Neural progenitor cell (in vitro differentiated cells): ENCODE results near the gene DYSF. TPM values are rescaled to one million over a fixed set of nuclear protein-coding genes. Genes with fewer than 3 reads are reported as not detected.

Experiments
- DNase-seq: peaks from one replicate; pipeline ENCODE4 v3.0.0-alpha.2; 2016; ENCODE audit warnings: low spot score
- H2AFZ ChIP-seq: fragments of 200-600 bp; sonication (generic); replicated peaks from 2 replicates; pipeline ENCODE4 v1.6.1; 2016; ENCODE audit warnings: antibody characterized with exemption
- H3F3A ChIP-seq: fragments of 200-600 bp; sonication (generic); 2 replicates; pipeline ENCODE4 v1.6.1; 2016; ENCODE audit warnings: antibody characterized with exemption, low read depth
- H3K27ac ChIP-seq: fragments of 200-600 bp; sonication (generic); 2 replicates; pipeline ENCODE4 v1.5.1; 2016; ENCODE audit warnings: mild to moderate bottlenecking
- H3K27me3 ChIP-seq: fragments of 200-600 bp; sonication (generic); 2 replicates; pipeline ENCODE4 v1.6.1; 2016; ENCODE audit warnings: mild to moderate bottlenecking, moderate library complexity
- H3K36me3 ChIP-seq: fragments of 200-600 bp; sonication (generic); 2 replicates; pipeline ENCODE4 v1.5.1; 2016
- H3K4me1 ChIP-seq: fragments of 200-600 bp; sonication (generic); 2 replicates; pipeline ENCODE4 v1.6.1; 2016; ENCODE audit warnings: mixed run types
- H3K4me2 ChIP-seq: fragments of 200-600 bp; sonication (generic); 2 replicates; pipeline ENCODE4 v1.6.1; 2016
- H3K4me3 ChIP-seq: fragments of 200-600 bp; sonication (generic); 2 replicates; pipeline ENCODE4 v1.5.1; 2016
- H3K79me2 ChIP-seq: fragments of 200-600 bp; sonication (generic); 2 replicates; pipeline ENCODE4 v1.6.1; 2016; ENCODE audit warnings: low read depth
- H3K9ac ChIP-seq: fragments of 200-600 bp; sonication (generic); 2 replicates; pipeline ENCODE4 v1.6.1; 2016
- H3K9me3 ChIP-seq: fragments of 200-600 bp; sonication (generic); 2 replicates; pipeline ENCODE4 v1.5.1; 2016; ENCODE audit warnings: low read depth
- H4K20me1 ChIP-seq: fragments of 200-600 bp; sonication (generic); 2 replicates; pipeline ENCODE4 v1.6.1; 2016; ENCODE audit warnings: low read depth
- H3K27ac Mint-ChIP-seq: 3 replicates; pipeline ENCODE4 v1.8.0; 2021; ENCODE audit warnings: mixed read lengths
- H3K27me3 Mint-ChIP-seq: 2 replicates; pipeline ENCODE4 v1.8.0; 2022; ENCODE audit warnings: low read depth, mild to moderate bottlenecking, inconsistent platforms, moderate library complexity, mixed read lengths; ENCODE audit not compliant: insufficient read depth
- H3K36me3 Mint-ChIP-seq: 3 replicates; pipeline ENCODE4 v1.8.0; 2021; ENCODE audit warnings: mixed read lengths
- H3K4me1 Mint-ChIP-seq: 3 replicates; pipeline ENCODE4 v1.8.0; 2021; ENCODE audit warnings: mixed read lengths
- H3K4me3 Mint-ChIP-seq: 3 replicates; pipeline ENCODE4 v1.8.0; 2021; ENCODE audit warnings: mild to moderate bottlenecking, moderate library complexity, mixed read lengths
- H3K9me3 Mint-ChIP-seq: 3 replicates; pipeline ENCODE4 v1.8.0; 2020; ENCODE audit warnings: mixed read lengths
- CTCF ChIP-seq: fragments of 200-600 bp; sonication (generic); IDR thresholded peaks from 2 replicates; pipeline ENCODE4 v1.5.1; 2017; ENCODE audit warnings: antibody characterized with exemption, mild to moderate bottlenecking
- EZH2 ChIP-seq: fragments of 200-600 bp; sonication (generic); IDR thresholded peaks from 2 replicates; pipeline ENCODE4 v1.6.1; 2017; ENCODE audit warnings: antibody characterized with exemption, mild to moderate bottlenecking, moderate library complexity
- EZH2phosphoT487 ChIP-seq: fragments of 200-600 bp; sonication (generic); IDR thresholded peaks from 2 replicates; pipeline ENCODE4 v1.6.1; 2017; ENCODE audit warnings: antibody characterized with exemption
- total RNA-seq: library from RNA; depleted of rRNA; stranded (reverse); fragments of >200 nt; gene quantifications from 2 replicates; pipeline ENCODE4 v1.2.3, GENCODE V29; 2015; ENCODE audit warnings: low replicate concordance

DYSF gene
- total RNA-seq, 1 donor from 2014 or later: 0.39 TPM

- Mint-ChIP-seq H3K4me3 (no peak overlapping the region), H3K36me3 (no peaks in the 10 kb centered on the region), H3K27ac (no peak overlapping the region), H3K27me3 (peaks cover 5% of the 10 kb centered on the region), H3K9me3 (no peaks in the 10 kb centered on the region), H3K4me1 (no peaks in the 10 kb centered on the region)
- Histone ChIP-seq H3K27me3 (no peaks in the 10 kb centered on the region), H3K4me2 (no peak overlapping the region), H2AFZ (no peak overlapping the region), H3K9ac (no peak overlapping the region), H3K36me3 (no peaks in the 10 kb centered on the region), H3K27ac (no peak overlapping the region), H3K4me3 (no peak overlapping the region), H3K4me1 (no peaks in the 10 kb centered on the region), H3K79me2 (no peaks in the 10 kb centered on the region), H3F3A (no peaks in the 10 kb centered on the region), H3K9me3 (no peaks in the 10 kb centered on the region), H4K20me1 (no peaks in the 10 kb centered on the region)
- TF ChIP-seq CTCF (no peak), EZH2phosphoT487 (no peak), EZH2 (no peak)
- DNase-seq: no peak
These were observed 215.1 kb downstream of the DYSF start for GRCh38 chr2:71668326-71669057.

- H3K4me1 Mint-ChIP-seq: no peaks in the 10 kb centered on the region
- no peaks in the 10 kb centered on the region for H4K20me1 ChIP-seq
- H3K4me3 Mint-ChIP-seq: no peak overlapping the region
- H3K79me2 ChIP-seq: no peaks in the 10 kb centered on the region
- H3K4me1 ChIP-seq: no peaks in the 10 kb centered on the region
- H3K27ac Mint-ChIP-seq: no peak overlapping the region
- no peak overlapping the region for H3K9ac ChIP-seq
- H2AFZ ChIP-seq: no peak overlapping the region
- H3K9me3 ChIP-seq: no peaks in the 10 kb centered on the region
- H3K27me3 ChIP-seq: no peaks in the 10 kb centered on the region
- no peaks in the 10 kb centered on the region for H3F3A ChIP-seq
- H3K9me3 Mint-ChIP-seq: no peaks in the 10 kb centered on the region
- no peak overlapping the region for H3K4me3 ChIP-seq
- no peak for DNase-seq
- H3K27me3 Mint-ChIP-seq: peaks cover 5% of the 10 kb centered on the region
- no peaks in the 10 kb centered on the region for H3K36me3 Mint-ChIP-seq
- no peak overlapping the region for H3K4me2 ChIP-seq
- H3K36me3 ChIP-seq: no peaks in the 10 kb centered on the region
- TF ChIP-seq EZH2phosphoT487: no peak
- TF ChIP-seq CTCF: no peak
- no peak for TF ChIP-seq EZH2
- H3K27ac ChIP-seq: no peak overlapping the region
These were observed 215.7 kb downstream of the DYSF start for GRCh38 chr2:71669058-71669456.

GRCh38 chr2:71669628-71670429, 216.5 kb downstream of the DYSF start:
- no peak overlapping the region for H3K4me3 Mint-ChIP-seq
- TF ChIP-seq EZH2phosphoT487 (no peak), CTCF (no peak), EZH2 (no peak)
- H3K4me3 ChIP-seq: no peak overlapping the region
- peaks cover 4% of the 10 kb centered on the region for H3K27me3 Mint-ChIP-seq
- H4K20me1 ChIP-seq: no peaks in the 10 kb centered on the region
- H3K36me3 Mint-ChIP-seq: no peaks in the 10 kb centered on the region
- H3K4me2 ChIP-seq: no peak overlapping the region
- H3K4me1 ChIP-seq: no peaks in the 10 kb centered on the region
- H3K9ac ChIP-seq: no peak overlapping the region
- no peaks in the 10 kb centered on the region for H3K9me3 ChIP-seq
- H2AFZ ChIP-seq: no peak overlapping the region
- H3K27me3 ChIP-seq: no peaks in the 10 kb centered on the region
- no peak for DNase-seq
- no peaks in the 10 kb centered on the region for H3K9me3 Mint-ChIP-seq
- H3K36me3 ChIP-seq: no peaks in the 10 kb centered on the region
- H3K79me2 ChIP-seq: no peaks in the 10 kb centered on the region
- H3F3A ChIP-seq: no peaks in the 10 kb centered on the region
- H3K4me1 Mint-ChIP-seq: no peaks in the 10 kb centered on the region
- H3K27ac Mint-ChIP-seq: peak overlapping the region; percentile 39
- H3K27ac ChIP-seq: no peak overlapping the region
